Ectodermal cell (in vitro differentiated cells): ENCODE results near the gene PCDHA7. TPM values are rescaled to one million over a fixed set of nuclear protein-coding genes. Genes with fewer than 3 reads are reported as not detected.
"Not testable (repeated sequence)": the region's sequence is repeated elsewhere in the genome, so short reads cannot be mapped to it uniquely, and the experiment has no call there.

ENCODE experiments used
- H3K27ac ChIP-seq: 2 replicates; pipeline ENCODE4 v1.7.0; 2013; ENCODE audit warnings: mild to moderate bottlenecking, low read depth, low read length; ENCODE audit not compliant: insufficient read depth, poor library complexity, severe bottlenecking
- H3K27me3 ChIP-seq: 2 replicates; pipeline ENCODE4 v1.7.0; 2013; ENCODE audit warnings: mild to moderate bottlenecking, low read length; ENCODE audit not compliant: insufficient read depth, control insufficient read depth, poor library complexity, severe bottlenecking
- H3K36me3 ChIP-seq: one replicate; pipeline ENCODE4 v1.7.0; 2013; ENCODE audit warnings: low read length; ENCODE audit not compliant: control insufficient read depth, insufficient read depth
- H3K4me1 ChIP-seq: one replicate; pipeline ENCODE4 v1.7.0; 2013; ENCODE audit warnings: low read length; ENCODE audit not compliant: control insufficient read depth, insufficient read depth
- H3K4me3 ChIP-seq: 2 replicates; pipeline ENCODE4 v1.7.0; 2013; ENCODE audit warnings: low read depth, low read length, control low read depth; ENCODE audit not compliant: insufficient read depth
- H3K9me3 ChIP-seq: 2 replicates; pipeline ENCODE4 v1.7.0; 2013; ENCODE audit warnings: mild to moderate bottlenecking, low read length, moderate library complexity; ENCODE audit not compliant: control insufficient read depth
- WGBS, 2 experiments: methylation state at CpG; one replicate each; pipeline ENCODE4 v1.1.7; 2013; ENCODE audit warnings: missing lambda C conversion rate in 2 of 2; 5-methylcytosine and 5-hydroxymethylcytosine counted together
- polyA plus RNA-seq, 4 experiments: library from polyadenylated mRNA; stranded (reverse); fragments of 50-300 nt; gene quantifications; one replicate each; pipeline ENCODE4 v1.2.3, GENCODE V29; 2013

PCDHA7 gene
- 0.41 TPM for polyA plus RNA-seq (2013, experiment 1 of 4)
- 0.64 TPM for polyA plus RNA-seq (2013, experiment 2 of 4)
- polyA plus RNA-seq (2013, experiment 3 of 4) = 0.32 TPM
- polyA plus RNA-seq (2013, experiment 4 of 4) = 0.41 TPM

GRCh38 chr5:140833993-140834392, at the start of gene PCDHA7:
Gene PCDHA7, plus strand, starts transcription at chr5:140834269. Its CDS starts 115 bp downstream, at chr5:140834384.
- Histone ChIP-seq H3K36me3 (no peaks in the 10 kb centered on the region), H3K27me3 (no peaks in the 10 kb centered on the region), H3K9me3 (no peaks in the 10 kb centered on the region), H3K4me3 (no peak within 1 kb of the TSS), H3K27ac (no peak within 1 kb of the TSS), H3K4me1 (no peaks in the 10 kb centered on the region)
- WGBS, 2 experiments = 85 to 88% methylated on average over 7 to 8 of the region's 8 CpGs

GRCh38 chr5:140785905-140786686, 48.0 kb upstream of the PCDHA7 start, which contains the start of gene PCDHA1:
Gene PCDHA1, plus strand, starts transcription at chr5:140786140.
- no peaks in the 10 kb centered on the region for H3K4me1 ChIP-seq
- WGBS, 2 experiments = 91 to 92% methylated on average over 29 of the region's 29 CpGs
- H3K4me3 ChIP-seq = no peak within 1 kb of the TSS
- no peaks in the 10 kb centered on the region for H3K36me3 ChIP-seq
- H3K27me3 ChIP-seq = no peaks in the 10 kb centered on the region
- peaks cover 7% of the 10 kb centered on the region for H3K9me3 ChIP-seq
- no peak within 1 kb of the TSS for H3K27ac ChIP-seq

GRCh38 chr5:140787422-140787821, 46.6 kb upstream of the PCDHA7 start:
- WGBS, 2 experiments = 95 to 97% methylated on average over 44 of the region's 44 CpGs
- H3K4me1 ChIP-seq, H3K27me3 ChIP-seq, H3K4me3 ChIP-seq, H3K36me3 ChIP-seq, H3K27ac ChIP-seq, H3K9me3 ChIP-seq: not testable (repeated sequence)

GRCh38 chr5:140787849-140788504, 46.1 kb upstream of the PCDHA7 start:
- not testable (repeated sequence) for H3K9me3 ChIP-seq, H3K4me3 ChIP-seq, H3K4me1 ChIP-seq, H3K36me3 ChIP-seq, H3K27me3 ChIP-seq, H3K27ac ChIP-seq
- WGBS, 2 experiments = 96% methylated on average over 70 of the region's 70 CpGs

GRCh38 chr5:140791089-140791488, 43.0 kb upstream of the PCDHA7 start:
- Histone ChIP-seq H3K27ac (no peak overlapping the region), H3K36me3 (peaks cover 7% of the 10 kb centered on the region), H3K9me3 (peaks cover 4% of the 10 kb centered on the region), H3K4me3 (no peak overlapping the region), H3K27me3 (no peaks in the 10 kb centered on the region), H3K4me1 (no peaks in the 10 kb centered on the region)
- 95% methylated on average over 2 of the region's 2 CpGs for WGBS, 2 experiments

GRCh38 chr5:140794595-140795258, 39.3 kb upstream of the PCDHA7 start, which contains the start of gene PCDHA2:
Gene PCDHA2, plus strand, starts transcription at chr5:140794852.
- WGBS, 2 experiments = 72 to 77% methylated on average over 27 of the region's 27 CpGs
- H3K27me3 ChIP-seq = no peaks in the 10 kb centered on the region
- no peaks in the 10 kb centered on the region for H3K9me3 ChIP-seq
- H3K4me3 ChIP-seq = peak within 1 kb of the TSS; percentile 7
- no peak within 1 kb of the TSS for H3K27ac ChIP-seq
- H3K36me3 ChIP-seq = peaks cover 9% of the 10 kb centered on the region
- no peaks in the 10 kb centered on the region for H3K4me1 ChIP-seq

- Histone ChIP-seq H3K4me3 (peak overlapping the region; percentile 7), H3K27ac (no peak overlapping the region), H3K36me3 (peaks cover 9% of the 10 kb centered on the region), H3K4me1 (no peaks in the 10 kb centered on the region), H3K27me3 (no peaks in the 10 kb centered on the region), H3K9me3 (no peaks in the 10 kb centered on the region)
- WGBS, 2 experiments = 75 to 82% methylated on average over 15 of the region's 15 CpGs
Observed at GRCh38 chr5:140795259-140795641, 38.8 kb upstream of the PCDHA7 start.

- H3K36me3 ChIP-seq, H3K27ac ChIP-seq, H3K4me3 ChIP-seq, H3K9me3 ChIP-seq, H3K4me1 ChIP-seq, H3K27me3 ChIP-seq: not testable (repeated sequence)
- WGBS, 2 experiments = 97% methylated on average over 72 of the region's 72 CpGs
Observed at GRCh38 chr5:140796072-140796717, 37.9 kb upstream of the PCDHA7 start.

GRCh38 chr5:140796718-140797095, 37.4 kb upstream of the PCDHA7 start:
- WGBS, 2 experiments = 96 to 97% methylated on average over 39 of the region's 39 CpGs
- H3K9me3 ChIP-seq = no peaks in the 10 kb centered on the region
- no peaks in the 10 kb centered on the region for H3K4me1 ChIP-seq
- H3K36me3 ChIP-seq = peaks cover 9% of the 10 kb centered on the region
- H3K27me3 ChIP-seq = no peaks in the 10 kb centered on the region
- no peak overlapping the region for H3K27ac ChIP-seq
- H3K4me3 ChIP-seq = no peak overlapping the region
